Neural progenitor cell (in vitro differentiated cells): ENCODE results near the gene MED13. TPM values are rescaled to one million over a fixed set of nuclear protein-coding genes. Genes with fewer than 3 reads are reported as not detected.

ENCODE experiments used
- DNase-seq: peaks from one replicate; pipeline ENCODE4 v3.0.0-alpha.2; 2016; ENCODE audit warnings: low spot score
- H2AFZ ChIP-seq: fragments of 200-600 bp; sonication (generic); replicated peaks from 2 replicates; pipeline ENCODE4 v1.6.1; 2016; ENCODE audit warnings: antibody characterized with exemption
- H3F3A ChIP-seq: fragments of 200-600 bp; sonication (generic); 2 replicates; pipeline ENCODE4 v1.6.1; 2016; ENCODE audit warnings: antibody characterized with exemption, low read depth
- H3K27ac ChIP-seq: fragments of 200-600 bp; sonication (generic); 2 replicates; pipeline ENCODE4 v1.5.1; 2016; ENCODE audit warnings: mild to moderate bottlenecking
- H3K27me3 ChIP-seq: fragments of 200-600 bp; sonication (generic); 2 replicates; pipeline ENCODE4 v1.6.1; 2016; ENCODE audit warnings: mild to moderate bottlenecking, moderate library complexity
- H3K36me3 ChIP-seq: fragments of 200-600 bp; sonication (generic); 2 replicates; pipeline ENCODE4 v1.5.1; 2016
- H3K4me1 ChIP-seq: fragments of 200-600 bp; sonication (generic); 2 replicates; pipeline ENCODE4 v1.6.1; 2016; ENCODE audit warnings: mixed run types
- H3K4me2 ChIP-seq: fragments of 200-600 bp; sonication (generic); 2 replicates; pipeline ENCODE4 v1.6.1; 2016
- H3K4me3 ChIP-seq: fragments of 200-600 bp; sonication (generic); 2 replicates; pipeline ENCODE4 v1.5.1; 2016
- H3K79me2 ChIP-seq: fragments of 200-600 bp; sonication (generic); 2 replicates; pipeline ENCODE4 v1.6.1; 2016; ENCODE audit warnings: low read depth
- H3K9ac ChIP-seq: fragments of 200-600 bp; sonication (generic); 2 replicates; pipeline ENCODE4 v1.6.1; 2016
- H3K9me3 ChIP-seq: fragments of 200-600 bp; sonication (generic); 2 replicates; pipeline ENCODE4 v1.5.1; 2016; ENCODE audit warnings: low read depth
- H4K20me1 ChIP-seq: fragments of 200-600 bp; sonication (generic); 2 replicates; pipeline ENCODE4 v1.6.1; 2016; ENCODE audit warnings: low read depth
- H3K27ac Mint-ChIP-seq: 3 replicates; pipeline ENCODE4 v1.8.0; 2021; ENCODE audit warnings: mixed read lengths
- H3K27me3 Mint-ChIP-seq: 2 replicates; pipeline ENCODE4 v1.8.0; 2022; ENCODE audit warnings: low read depth, mild to moderate bottlenecking, inconsistent platforms, moderate library complexity, mixed read lengths; ENCODE audit not compliant: insufficient read depth
- H3K36me3 Mint-ChIP-seq: 3 replicates; pipeline ENCODE4 v1.8.0; 2021; ENCODE audit warnings: mixed read lengths
- H3K4me1 Mint-ChIP-seq: 3 replicates; pipeline ENCODE4 v1.8.0; 2021; ENCODE audit warnings: mixed read lengths
- H3K4me3 Mint-ChIP-seq: 3 replicates; pipeline ENCODE4 v1.8.0; 2021; ENCODE audit warnings: mild to moderate bottlenecking, moderate library complexity, mixed read lengths
- H3K9me3 Mint-ChIP-seq: 3 replicates; pipeline ENCODE4 v1.8.0; 2020; ENCODE audit warnings: mixed read lengths
- EZH2 ChIP-seq: fragments of 200-600 bp; sonication (generic); IDR thresholded peaks from 2 replicates; pipeline ENCODE4 v1.6.1; 2017; ENCODE audit warnings: antibody characterized with exemption, mild to moderate bottlenecking, moderate library complexity
- EZH2phosphoT487 ChIP-seq: fragments of 200-600 bp; sonication (generic); IDR thresholded peaks from 2 replicates; pipeline ENCODE4 v1.6.1; 2017; ENCODE audit warnings: antibody characterized with exemption
- total RNA-seq: library from RNA; depleted of rRNA; stranded (reverse); fragments of >200 nt; gene quantifications from 2 replicates; pipeline ENCODE4 v1.2.3, GENCODE V29; 2015; ENCODE audit warnings: low replicate concordance
- TF ChIP-seq, protein P1 (sequence below): fragments of 200-600 bp; sonication (generic); IDR thresholded peaks from 2 replicates; pipeline ENCODE4 v1.5.1; 2017; ENCODE audit warnings: antibody characterized with exemption, mild to moderate bottlenecking

Gene MED13
- total RNA-seq, 1 donor from 2014 or later: 59.9 TPM

- Histone ChIP-seq H3K9ac (no peak overlapping the region), H2AFZ (no peak overlapping the region), H3K9me3 (no peaks in the 10 kb centered on the region), H3K27me3 (no peaks in the 10 kb centered on the region), H3K4me2 (no peak overlapping the region), H3K4me3 (no peak overlapping the region), H3K27ac (no peak overlapping the region), H3F3A (peaks cover 11% of the 10 kb centered on the region), H3K36me3 (peaks cover 23% of the 10 kb centered on the region), H3K79me2 (peaks cover 84% of the 10 kb centered on the region), H4K20me1 (no peaks in the 10 kb centered on the region), H3K4me1 (no peaks in the 10 kb centered on the region)
- DNase-seq: no peak
- peaks cover 34% of the 10 kb centered on the region for H3K36me3 Mint-ChIP-seq
- TF ChIP-seq EZH2phosphoT487: no peak
- TF ChIP-seq EZH2: no peak
- TF ChIP-seq, protein P1, sequence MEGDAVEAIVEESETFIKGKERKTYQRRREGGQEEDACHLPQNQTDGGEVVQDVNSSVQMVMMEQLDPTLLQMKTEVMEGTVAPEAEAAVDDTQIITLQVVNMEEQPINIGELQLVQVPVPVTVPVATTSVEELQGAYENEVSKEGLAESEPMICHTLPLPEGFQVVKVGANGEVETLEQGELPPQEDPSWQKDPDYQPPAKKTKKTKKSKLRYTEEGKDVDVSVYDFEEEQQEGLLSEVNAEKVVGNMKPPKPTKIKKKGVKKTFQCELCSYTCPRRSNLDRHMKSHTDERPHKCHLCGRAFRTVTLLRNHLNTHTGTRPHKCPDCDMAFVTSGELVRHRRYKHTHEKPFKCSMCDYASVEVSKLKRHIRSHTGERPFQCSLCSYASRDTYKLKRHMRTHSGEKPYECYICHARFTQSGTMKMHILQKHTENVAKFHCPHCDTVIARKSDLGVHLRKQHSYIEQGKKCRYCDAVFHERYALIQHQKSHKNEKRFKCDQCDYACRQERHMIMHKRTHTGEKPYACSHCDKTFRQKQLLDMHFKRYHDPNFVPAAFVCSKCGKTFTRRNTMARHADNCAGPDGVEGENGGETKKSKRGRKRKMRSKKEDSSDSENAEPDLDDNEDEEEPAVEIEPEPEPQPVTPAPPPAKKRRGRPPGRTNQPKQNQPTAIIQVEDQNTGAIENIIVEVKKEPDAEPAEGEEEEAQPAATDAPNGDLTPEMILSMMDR: no peak
- H3K9me3 Mint-ChIP-seq: peaks cover 6% of the 10 kb centered on the region
- peaks cover 3% of the 10 kb centered on the region for H3K27me3 Mint-ChIP-seq
- no peak overlapping the region for H3K4me3 Mint-ChIP-seq
- H3K4me1 Mint-ChIP-seq: peaks cover 3% of the 10 kb centered on the region
- H3K27ac Mint-ChIP-seq: no peak overlapping the region
Observed at GRCh38 chr17:62017496-62017895, 47.6 kb downstream of the MED13 start.

DNA sequence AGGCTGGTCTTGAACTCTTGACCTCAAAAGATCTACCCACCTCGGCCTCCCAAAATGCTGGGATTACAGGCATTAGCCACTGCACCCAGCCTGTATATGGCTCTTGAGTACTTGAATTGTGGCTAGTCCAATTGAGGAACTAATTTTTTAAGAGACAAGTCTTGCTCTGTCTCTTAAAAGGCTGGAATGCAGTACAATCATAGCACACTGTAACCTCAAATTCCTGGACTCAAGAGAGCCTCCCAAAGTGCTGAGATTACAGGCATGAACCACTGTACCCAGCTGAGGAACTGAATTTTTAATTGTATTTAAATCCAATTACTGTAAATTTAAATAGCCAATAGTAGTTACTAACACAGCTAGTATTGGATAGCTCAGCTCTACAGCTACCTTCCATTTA lies 50.6 kb downstream of the MED13 start:
- H3K36me3 ChIP-seq: peaks cover 34% of the 10 kb centered on the region

DNA sequence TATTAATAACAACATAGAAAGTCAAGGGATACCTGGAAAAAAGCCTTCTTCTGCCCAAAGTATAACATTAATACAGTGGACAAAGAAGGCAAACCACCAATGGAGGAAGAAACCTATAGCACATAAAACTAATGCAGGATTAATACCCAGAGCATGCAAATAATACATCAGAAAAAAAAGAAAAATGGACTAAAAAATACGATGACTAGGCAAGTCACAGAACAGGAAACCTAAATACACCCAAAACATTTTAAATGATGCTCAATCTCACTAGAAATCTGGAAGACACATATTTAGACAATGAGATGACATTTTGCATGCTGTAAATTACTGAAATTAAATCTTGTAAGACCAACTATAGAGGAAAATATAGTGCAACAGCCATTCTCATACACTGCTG lies 55.9 kb downstream of the MED13 start:
- H3K79me2 ChIP-seq: peaks cover 94% of the 10 kb centered on the region
- H3F3A ChIP-seq: peaks cover 2% of the 10 kb centered on the region
- TF ChIP-seq EZH2: no peak
- TF ChIP-seq, protein P1: no peak
- no peak for TF ChIP-seq EZH2phosphoT487
- no peak overlapping the region for H2AFZ ChIP-seq
- H3K4me1 ChIP-seq: no peaks in the 10 kb centered on the region
- H4K20me1 ChIP-seq: peaks cover 7% of the 10 kb centered on the region
- DNase-seq: no peak
- H3K27me3 Mint-ChIP-seq: no peaks in the 10 kb centered on the region
- H3K4me2 ChIP-seq: no peak overlapping the region
- no peak overlapping the region for H3K27ac ChIP-seq
- H3K36me3 ChIP-seq: peaks cover 39% of the 10 kb centered on the region
- no peaks in the 10 kb centered on the region for H3K27me3 ChIP-seq
- no peak overlapping the region for H3K4me3 Mint-ChIP-seq
- no peak overlapping the region for H3K27ac Mint-ChIP-seq
- H3K4me3 ChIP-seq: no peak overlapping the region
- H3K9me3 ChIP-seq: no peaks in the 10 kb centered on the region
- peaks cover 55% of the 10 kb centered on the region for H3K36me3 Mint-ChIP-seq
- H3K9me3 Mint-ChIP-seq: peaks cover 2% of the 10 kb centered on the region
- no peak overlapping the region for H3K9ac ChIP-seq
- no peaks in the 10 kb centered on the region for H3K4me1 Mint-ChIP-seq

More for the DNA sequence above, 50.6 kb downstream of the MED13 start:
- H3K27ac Mint-ChIP-seq: no peak overlapping the region
- H3K4me1 ChIP-seq: no peaks in the 10 kb centered on the region
- H3K4me3 ChIP-seq: no peak overlapping the region
- no peaks in the 10 kb centered on the region for H3F3A ChIP-seq
- H3K9me3 ChIP-seq: no peaks in the 10 kb centered on the region
- no peak for DNase-seq
- H3K27me3 Mint-ChIP-seq: peaks cover 3% of the 10 kb centered on the region
- H2AFZ ChIP-seq: no peak overlapping the region
- peaks cover 38% of the 10 kb centered on the region for H3K36me3 Mint-ChIP-seq
- no peaks in the 10 kb centered on the region for H4K20me1 ChIP-seq
- H3K4me3 Mint-ChIP-seq: no peak overlapping the region
- H3K9ac ChIP-seq: no peak overlapping the region
- no peak overlapping the region for H3K27ac ChIP-seq
- H3K79me2 ChIP-seq: peaks cover 90% of the 10 kb centered on the region
- no peaks in the 10 kb centered on the region for H3K9me3 Mint-ChIP-seq
- no peaks in the 10 kb centered on the region for H3K27me3 ChIP-seq
- no peaks in the 10 kb centered on the region for H3K4me1 Mint-ChIP-seq
- TF ChIP-seq EZH2phosphoT487: no peak
- TF ChIP-seq EZH2: no peak
- TF ChIP-seq, protein P1: no peak
- no peak overlapping the region for H3K4me2 ChIP-seq
